Amygdala (tissue), 56 donors: ENCODE measurements around the gene KCTD1.
"Not testable (repeated sequence)": the region's sequence is repeated elsewhere in the genome, so short reads cannot be mapped to it uniquely, and the experiment has no call there.

ENCODE experiments used
- DNase-seq, 56 donors: peaks; one replicate each; lab custom pipeline; 2025; lab: John Stamatoyannopoulos, UW

The KCTD1 gene

GRCh38 chr18:26461405-26461804, 86.9 kb downstream of the KCTD1 start:
- DNase-seq, result no peak

GRCh38 chr18:26460449-26461091, 87.8 kb downstream of the KCTD1 start:
- no peak for DNase-seq

- no peak for DNase-seq
These were observed 88.5 kb downstream of the KCTD1 start for GRCh38 chr18:26459884-26460283.

- DNase-seq, result no peak
These were observed 89.0 kb downstream of the KCTD1 start for GRCh38 chr18:26459340-26459739.

- DNase-seq, result no peak
These were observed 89.7 kb downstream of the KCTD1 start for GRCh38 chr18:26458526-26459232.

GRCh38 chr18:26457611-26458353, 90.6 kb downstream of the KCTD1 start:
- peak in 13 of 56 donors; percentile 8 to 54 (median 33) for DNase-seq

GRCh38 chr18:26457195-26457594, 91.2 kb downstream of the KCTD1 start:
- DNase-seq, result no peak

- DNase-seq, result no peak
These were observed 92.3 kb downstream of the KCTD1 start for GRCh38 chr18:26456070-26456491.

GRCh38 chr18:26455639-26456038, 92.7 kb downstream of the KCTD1 start:
- DNase-seq, result no peak

- no peak for DNase-seq
These were observed 93.7 kb downstream of the KCTD1 start for GRCh38 chr18:26454616-26455015.

- DNase-seq, result no peak
These were observed 94.2 kb downstream of the KCTD1 start for GRCh38 chr18:26454192-26454591.

- DNase-seq, result no peak
These were observed 94.9 kb downstream of the KCTD1 start for GRCh38 chr18:26453386-26453901.

- DNase-seq, result no peak
These were observed 97.2 kb downstream of the KCTD1 start for GRCh38 chr18:26450989-26451682.

- DNase-seq, result no peak
These were observed 99.6 kb downstream of the KCTD1 start for GRCh38 chr18:26448714-26449159.

- DNase-seq, result no peak
These were observed 104.5 kb downstream of the KCTD1 start for GRCh38 chr18:26443853-26444252.

GRCh38 chr18:26442126-26442525, 106.2 kb downstream of the KCTD1 start:
- DNase-seq, result no peak

GRCh38 chr18:26440644-26441043, 107.7 kb downstream of the KCTD1 start:
- no peak for DNase-seq

- DNase-seq, result no peak
These were observed 108.8 kb downstream of the KCTD1 start for GRCh38 chr18:26439537-26439936.

GRCh38 chr18:26438980-26439379, 109.4 kb downstream of the KCTD1 start:
- DNase-seq, result no peak

- not testable (repeated sequence) for DNase-seq
These were observed 110.7 kb downstream of the KCTD1 start for GRCh38 chr18:26437634-26438033.
